GM23338 (cell line): ENCODE measurements around the gene MAST4.

Source experiments
- CREB1 ChIP-seq: fragments of 250-450 bp; sonication (Bioruptor Pico); IDR thresholded peaks from 2 replicates; pipeline ENCODE4 v1.5.0; 2020; ENCODE audit warnings: low read depth, mild to moderate bottlenecking, moderate library complexity
- CTCF ChIP-seq, 2 experiments: fragments of 200-600 bp in 1 of 2; sonication (generic) in 1 of 2; conservative IDR thresholded peaks; 2 replicates each; pipeline versions ENCODE4 v1.5.1 to v1.6.1; 2016 to 2017; ENCODE audit warnings: antibody characterized with exemption in 2 of 2, low read depth in 2 of 2, mild to moderate bottlenecking in 2 of 2, moderate library complexity in 1 of 2
- ETS1 ChIP-seq: IDR thresholded peaks from 2 replicates; pipeline ENCODE4 v1.6.1; 2016; ENCODE audit warnings: antibody characterized with exemption
- EZH2 ChIP-seq: fragments of 200-600 bp; sonication (generic); IDR thresholded peaks from one replicate; pipeline ENCODE4 v1.8.0; 2017; ENCODE audit warnings: antibody characterized with exemption, mild to moderate bottlenecking, low read depth; ENCODE audit not compliant: unreplicated experiment
- EZH2phosphoT487 ChIP-seq: fragments of 200-600 bp; sonication (generic); IDR thresholded peaks from one replicate; pipeline ENCODE4 v1.8.1; 2018; ENCODE audit warnings: antibody characterized with exemption; ENCODE audit not compliant: unreplicated experiment
- JUNB ChIP-seq: IDR thresholded peaks from one replicate; pipeline ENCODE4 v1.6.1; 2016; ENCODE audit warnings: antibody characterized with exemption; ENCODE audit not compliant: unreplicated experiment
- POLR2AphosphoS5 ChIP-seq: IDR thresholded peaks from 2 replicates; pipeline ENCODE4 v1.6.1; 2016; ENCODE audit warnings: antibody characterized with exemption, low read depth
- REST ChIP-seq: IDR thresholded peaks from one replicate; pipeline ENCODE4 v1.6.1; 2018; ENCODE audit warnings: antibody characterized with exemption; ENCODE audit not compliant: unreplicated experiment
- STAT1 ChIP-seq: IDR thresholded peaks from one replicate; pipeline ENCODE4 v1.6.1; 2016; ENCODE audit warnings: antibody characterized with exemption; ENCODE audit not compliant: unreplicated experiment
- ZNF114 ChIP-seq: fragments of 250-450 bp; sonication (Bioruptor Pico); IDR thresholded peaks from 2 replicates; pipeline ENCODE4 v1.5.0; 2020; ENCODE audit warnings: mild to moderate bottlenecking, moderate library complexity
- ZNF462 ChIP-seq: fragments of 250-450 bp; sonication (Bioruptor Pico); IDR thresholded peaks from 2 replicates; pipeline ENCODE4 v1.5.0; 2020; ENCODE audit warnings: mild to moderate bottlenecking, moderate library complexity

GRCh38 chr5:66886941-66887340 lies 290.7 kb downstream of the MAST4 start:
- TF ChIP-seq CTCF (conservative IDR thresholded peaks at IDR 0.05; ENCODE audit: low read depth in 2 of 2): no peak
- TF ChIP-seq REST: no peak
- no peak for TF ChIP-seq POLR2AphosphoS5
- TF ChIP-seq EZH2: no peak
- TF ChIP-seq EZH2phosphoT487: no peak
- TF ChIP-seq ETS1: no peak
- TF ChIP-seq CREB1: no peak
- TF ChIP-seq STAT1: no peak
- TF ChIP-seq ZNF114 (CRISPR knock-in tag): no peak
- no peak for TF ChIP-seq JUNB
- TF ChIP-seq ZNF462 (CRISPR knock-in tag): no peak
